ENCODE measurements around the gene NLRC5.

The NLRC5 gene, protein sequence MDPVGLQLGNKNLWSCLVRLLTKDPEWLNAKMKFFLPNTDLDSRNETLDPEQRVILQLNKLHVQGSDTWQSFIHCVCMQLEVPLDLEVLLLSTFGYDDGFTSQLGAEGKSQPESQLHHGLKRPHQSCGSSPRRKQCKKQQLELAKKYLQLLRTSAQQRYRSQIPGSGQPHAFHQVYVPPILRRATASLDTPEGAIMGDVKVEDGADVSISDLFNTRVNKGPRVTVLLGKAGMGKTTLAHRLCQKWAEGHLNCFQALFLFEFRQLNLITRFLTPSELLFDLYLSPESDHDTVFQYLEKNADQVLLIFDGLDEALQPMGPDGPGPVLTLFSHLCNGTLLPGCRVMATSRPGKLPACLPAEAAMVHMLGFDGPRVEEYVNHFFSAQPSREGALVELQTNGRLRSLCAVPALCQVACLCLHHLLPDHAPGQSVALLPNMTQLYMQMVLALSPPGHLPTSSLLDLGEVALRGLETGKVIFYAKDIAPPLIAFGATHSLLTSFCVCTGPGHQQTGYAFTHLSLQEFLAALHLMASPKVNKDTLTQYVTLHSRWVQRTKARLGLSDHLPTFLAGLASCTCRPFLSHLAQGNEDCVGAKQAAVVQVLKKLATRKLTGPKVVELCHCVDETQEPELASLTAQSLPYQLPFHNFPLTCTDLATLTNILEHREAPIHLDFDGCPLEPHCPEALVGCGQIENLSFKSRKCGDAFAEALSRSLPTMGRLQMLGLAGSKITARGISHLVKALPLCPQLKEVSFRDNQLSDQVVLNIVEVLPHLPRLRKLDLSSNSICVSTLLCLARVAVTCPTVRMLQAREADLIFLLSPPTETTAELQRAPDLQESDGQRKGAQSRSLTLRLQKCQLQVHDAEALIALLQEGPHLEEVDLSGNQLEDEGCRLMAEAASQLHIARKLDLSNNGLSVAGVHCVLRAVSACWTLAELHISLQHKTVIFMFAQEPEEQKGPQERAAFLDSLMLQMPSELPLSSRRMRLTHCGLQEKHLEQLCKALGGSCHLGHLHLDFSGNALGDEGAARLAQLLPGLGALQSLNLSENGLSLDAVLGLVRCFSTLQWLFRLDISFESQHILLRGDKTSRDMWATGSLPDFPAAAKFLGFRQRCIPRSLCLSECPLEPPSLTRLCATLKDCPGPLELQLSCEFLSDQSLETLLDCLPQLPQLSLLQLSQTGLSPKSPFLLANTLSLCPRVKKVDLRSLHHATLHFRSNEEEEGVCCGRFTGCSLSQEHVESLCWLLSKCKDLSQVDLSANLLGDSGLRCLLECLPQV (N-terminal part only)

DNA sequence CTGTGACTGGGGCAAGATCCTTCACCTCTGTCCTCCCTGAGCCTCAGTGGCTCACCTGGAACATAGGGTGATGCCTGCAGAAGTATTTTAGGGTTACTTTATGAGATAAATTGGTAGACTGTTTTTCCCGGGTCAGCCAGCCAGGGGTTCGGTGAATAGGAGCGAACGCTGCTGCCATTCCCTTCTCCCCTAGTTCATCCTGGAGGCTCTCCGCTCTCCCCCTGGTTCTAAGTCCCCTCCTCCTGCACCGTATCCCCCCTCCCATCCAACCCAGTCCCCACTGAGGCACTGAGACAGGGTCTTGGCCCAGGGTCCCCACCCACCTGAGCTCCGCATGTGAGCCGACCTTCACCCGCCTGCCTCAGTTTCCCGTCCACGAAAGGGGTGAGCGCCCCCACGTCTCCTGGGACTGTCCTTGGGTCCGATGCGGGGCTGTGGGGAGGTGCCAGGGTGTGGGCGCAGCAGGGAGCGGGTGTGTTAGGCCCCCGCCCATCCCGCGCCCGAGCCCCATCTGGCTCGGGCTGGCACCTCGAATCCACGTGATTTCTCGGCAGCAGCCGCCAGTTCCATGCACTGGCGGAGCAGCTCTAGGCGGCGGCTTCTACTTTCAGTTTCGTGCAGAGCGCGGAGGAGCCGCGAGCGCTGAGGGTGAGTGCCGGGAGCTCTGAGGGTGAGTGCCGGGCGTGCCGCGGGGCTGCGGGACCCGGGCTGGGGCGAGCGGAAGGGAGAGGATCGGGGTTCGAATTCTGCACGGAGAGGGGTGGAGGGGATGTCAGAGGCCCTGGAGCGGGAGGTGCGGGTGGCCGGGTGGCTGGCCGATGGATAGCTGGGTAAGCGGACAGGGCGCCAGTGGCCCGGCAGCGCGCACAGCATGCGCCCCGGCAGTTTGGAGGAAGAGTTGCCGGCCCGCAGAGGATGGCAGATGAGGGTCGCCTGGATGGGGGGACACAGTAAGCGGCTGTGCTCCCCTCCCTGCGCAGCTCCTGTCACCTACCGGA lies at the start of gene NLRC5:
Gene NLRC5, plus strand, starts transcription at position 610 of the 998 bp plus-strand sequence. CDS start 31,156 bp downstream, outside the sequence.
- peak; percentile 89 for DNase-seq (ENCODE audit: low read depth)

DNA sequence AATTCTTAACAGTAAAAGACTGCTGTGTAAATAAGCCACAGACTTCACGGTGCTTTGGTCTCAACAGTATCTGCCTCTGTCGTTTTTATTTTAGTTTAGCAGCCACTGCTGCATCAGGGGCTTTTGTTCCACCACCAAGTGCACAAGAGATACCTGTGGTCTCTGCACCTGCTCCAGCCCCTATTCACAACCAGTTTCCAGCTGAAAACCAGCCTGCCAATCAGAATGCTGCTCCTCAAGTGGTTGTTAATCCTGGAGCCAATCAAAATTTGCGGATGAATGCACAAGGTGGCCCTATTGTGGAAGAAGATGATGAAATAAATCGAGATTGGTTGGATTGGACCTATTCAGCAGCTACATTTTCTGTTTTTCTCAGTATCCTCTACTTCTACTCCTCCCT lies 49.6 kb upstream of the NLRC5 start:
- DNase-seq (ENCODE audit: low read depth), result no peak

DNA sequence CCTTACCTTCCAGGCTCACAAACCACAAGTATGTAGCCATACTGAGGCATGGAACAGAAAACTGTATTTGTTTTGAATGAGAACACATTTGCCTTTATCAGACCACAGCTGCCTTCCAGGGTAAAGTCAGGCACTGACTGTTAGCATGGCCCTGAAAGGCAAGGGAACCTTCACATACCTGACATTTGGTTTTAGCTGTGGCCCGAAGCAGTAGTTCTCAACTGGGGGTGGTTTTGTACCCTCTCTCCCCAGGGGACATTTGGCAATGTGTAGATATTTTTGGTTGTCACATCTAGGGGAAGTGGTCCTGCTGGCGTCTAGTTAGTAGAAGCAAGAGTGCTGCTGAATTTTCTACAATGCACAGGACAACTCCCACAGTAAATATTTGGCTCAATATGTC lies 48.3 kb upstream of the NLRC5 start:
- no peak for DNase-seq (ENCODE audit: low read depth)

DNA sequence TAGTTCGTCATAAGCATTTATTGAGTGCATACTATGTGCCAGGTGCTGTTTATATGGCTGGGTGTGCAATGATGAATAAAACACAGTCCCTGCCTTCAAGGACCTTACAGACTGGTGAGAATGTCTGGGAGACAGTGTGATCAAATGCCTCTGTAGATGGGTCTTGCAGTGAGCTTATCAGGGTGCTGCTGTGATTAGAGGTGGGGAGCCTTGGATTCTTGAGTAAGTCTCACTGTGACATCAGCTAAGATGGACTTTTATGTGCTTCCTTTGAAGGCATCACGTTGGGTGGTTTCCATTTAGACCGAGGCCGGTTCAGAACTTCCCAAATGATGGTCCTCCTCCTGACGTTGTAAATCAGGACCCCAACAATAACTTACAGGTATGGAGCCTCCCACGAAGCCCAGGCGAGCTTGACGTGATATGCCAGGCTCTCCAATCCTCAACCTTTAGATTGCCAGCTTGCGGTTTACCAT lies 47.5 kb upstream of the NLRC5 start:
- DNase-seq (ENCODE audit: low read depth), result no peak

DNA sequence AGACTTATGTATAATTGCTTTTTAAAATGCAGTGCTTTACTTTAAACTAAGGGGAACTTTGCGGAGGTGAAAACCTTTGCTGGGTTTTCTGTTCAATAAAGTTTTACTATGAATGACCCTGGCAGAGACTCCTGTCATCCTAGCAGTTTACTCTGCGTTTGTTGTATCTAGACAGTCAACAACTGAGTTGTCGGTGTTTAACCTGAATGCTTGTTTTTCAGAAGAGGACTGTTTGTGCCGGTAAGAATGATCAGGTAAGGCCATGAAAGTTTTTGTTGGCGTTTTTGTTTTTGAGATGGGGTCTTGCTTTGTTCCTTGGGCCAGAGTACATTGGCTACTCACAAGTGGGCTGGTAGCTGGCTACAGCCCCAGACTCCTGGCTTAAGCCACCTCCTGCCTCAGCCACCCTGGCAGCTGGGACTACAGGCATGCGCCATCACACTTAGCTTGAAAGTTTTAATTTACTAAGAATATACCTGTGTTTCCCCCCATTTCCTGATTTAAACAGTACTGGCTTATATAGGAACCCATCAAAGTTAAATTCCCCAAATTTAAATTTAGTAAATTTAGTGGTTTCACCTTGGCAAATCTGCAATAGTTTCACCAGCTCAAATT lies 45.5 kb upstream of the NLRC5 start:
- no peak for DNase-seq (ENCODE audit: low read depth)

DNA sequence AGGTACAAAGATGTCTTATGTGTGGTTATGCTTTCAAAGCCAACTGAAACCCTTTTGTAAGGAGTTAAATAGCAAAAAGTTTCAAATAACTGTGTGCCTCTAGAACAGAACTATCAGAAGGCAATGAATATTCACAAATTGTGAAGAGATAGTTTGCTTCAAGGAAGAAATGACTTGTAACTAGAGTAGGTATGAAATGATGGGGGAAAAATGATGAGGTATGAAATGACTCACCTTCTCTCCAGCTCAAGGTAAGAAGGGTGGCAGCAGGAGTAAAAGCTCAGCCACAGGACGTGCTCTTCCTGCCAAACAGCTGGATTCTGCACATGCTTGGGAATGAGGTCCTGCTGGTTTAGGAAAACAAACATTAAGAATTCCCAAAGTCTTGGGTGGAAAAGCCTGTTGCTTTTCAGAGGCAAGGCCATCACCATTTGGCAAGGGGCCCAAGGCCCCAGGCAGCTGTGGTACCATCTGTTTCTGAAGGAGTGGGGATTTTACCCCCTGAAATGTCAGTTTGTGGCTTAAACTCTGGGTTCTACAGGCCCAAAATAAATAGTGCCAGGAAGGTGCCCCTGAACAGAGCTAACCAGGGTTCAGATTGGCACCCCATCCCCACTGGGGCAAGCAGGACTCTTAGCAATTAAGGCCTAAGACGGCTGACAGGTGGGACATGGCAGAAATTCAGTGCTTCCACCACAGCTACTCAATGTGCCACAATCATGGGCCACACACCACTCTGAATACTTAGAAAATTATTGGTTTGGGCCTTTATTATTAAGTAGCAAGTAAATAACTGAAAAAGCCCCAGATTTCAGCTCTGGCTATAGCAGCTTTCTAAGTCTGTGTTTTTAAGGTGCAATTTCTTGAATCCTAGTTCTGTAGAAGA lies 44.2 kb upstream of the NLRC5 start:
- DNase-seq (ENCODE audit: low read depth), result peak; percentile 27

DNA sequence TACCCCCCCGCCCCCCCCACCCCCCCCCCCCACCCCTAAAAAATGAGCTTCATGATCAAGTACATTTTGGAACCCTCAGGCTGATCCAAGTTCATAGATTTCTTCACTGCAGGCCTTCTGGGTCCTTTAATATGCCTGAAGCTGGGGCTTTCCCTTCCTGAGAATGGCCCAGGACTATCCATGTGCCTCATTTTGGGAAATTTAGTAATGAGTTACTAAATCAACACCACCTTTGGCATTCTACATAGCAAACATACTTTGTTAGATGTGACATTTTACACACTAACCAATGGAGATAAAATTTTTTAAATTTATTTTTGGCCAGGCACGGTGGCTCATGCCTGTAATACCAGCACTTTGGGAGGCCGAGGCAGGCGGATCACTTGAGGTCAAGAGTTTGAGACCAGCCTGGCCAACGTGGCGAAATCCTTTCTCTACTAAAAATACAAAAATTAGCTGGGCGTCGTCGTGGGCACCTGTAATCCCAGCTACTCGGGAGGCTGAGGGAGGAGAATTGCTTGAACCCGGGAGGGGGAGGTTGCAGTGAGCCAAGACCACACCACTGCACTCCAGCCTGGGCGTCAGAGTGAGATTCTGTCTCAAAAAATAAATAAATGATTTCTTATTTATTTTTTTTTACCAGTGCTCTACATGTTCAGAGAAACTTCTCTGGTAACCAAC lies 43.4 kb upstream of the NLRC5 start:
- no peak for DNase-seq (ENCODE audit: low read depth)

DNA sequence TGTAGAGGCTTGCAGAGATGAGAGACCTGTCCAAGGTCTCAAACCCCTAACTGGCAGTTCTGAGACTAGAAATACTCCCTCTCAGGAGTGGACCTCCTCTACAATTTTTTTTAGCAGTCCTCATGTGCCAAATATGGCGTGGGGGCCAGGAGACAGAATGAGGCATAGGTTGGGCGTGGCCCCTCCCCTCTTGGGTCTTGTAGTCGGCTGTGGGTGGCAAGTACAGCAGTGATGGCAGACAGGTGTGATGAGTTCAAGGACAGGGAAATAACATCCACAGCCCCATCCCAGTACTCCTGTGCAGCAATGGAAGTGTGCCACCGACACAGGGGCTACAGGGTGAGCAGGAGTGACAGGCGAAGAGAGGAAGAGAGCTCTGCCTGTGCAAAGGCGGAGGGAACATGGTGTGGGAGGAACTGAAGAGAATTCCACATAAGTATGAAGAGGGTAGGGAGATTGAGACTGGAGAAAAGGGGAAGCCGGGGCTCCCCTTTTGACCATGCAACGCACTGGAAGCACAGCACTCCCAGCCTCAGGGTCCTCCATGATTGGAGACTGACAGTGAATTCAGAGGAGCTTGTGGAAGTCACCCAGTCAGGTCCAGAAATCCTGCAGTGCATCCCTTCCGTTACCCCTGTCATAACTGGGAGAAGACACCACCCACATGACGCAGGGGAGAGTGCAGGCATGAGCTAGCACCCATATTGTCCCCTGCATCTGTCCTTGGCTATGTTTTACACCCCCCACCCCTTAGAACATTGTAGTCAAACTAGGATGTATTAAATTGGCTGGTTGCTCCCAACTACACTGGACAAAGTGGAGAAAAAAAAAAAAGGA lies 42.4 kb upstream of the NLRC5 start:
- no peak for DNase-seq (ENCODE audit: low read depth)

DNA sequence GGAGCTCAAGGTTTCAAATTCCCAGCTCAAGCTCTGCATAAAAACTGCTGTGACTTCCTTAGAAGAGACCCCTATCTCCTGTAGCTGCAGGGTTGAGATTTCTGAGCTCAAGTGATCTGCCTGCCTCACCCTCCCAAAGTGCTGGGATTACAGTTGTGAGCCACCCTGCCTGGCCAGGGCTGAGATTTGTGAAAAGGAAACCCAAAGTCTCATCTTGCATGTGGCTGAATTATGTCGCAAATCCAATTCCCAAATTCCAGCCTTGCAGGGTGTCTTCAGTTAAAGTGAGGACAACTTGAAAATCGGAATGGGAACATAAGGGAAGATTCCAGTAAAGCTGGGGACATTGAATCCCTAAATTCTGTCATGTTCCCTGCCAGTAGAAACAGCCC lies 41.8 kb upstream of the NLRC5 start:
- DNase-seq (ENCODE audit: low read depth), result no peak

DNA sequence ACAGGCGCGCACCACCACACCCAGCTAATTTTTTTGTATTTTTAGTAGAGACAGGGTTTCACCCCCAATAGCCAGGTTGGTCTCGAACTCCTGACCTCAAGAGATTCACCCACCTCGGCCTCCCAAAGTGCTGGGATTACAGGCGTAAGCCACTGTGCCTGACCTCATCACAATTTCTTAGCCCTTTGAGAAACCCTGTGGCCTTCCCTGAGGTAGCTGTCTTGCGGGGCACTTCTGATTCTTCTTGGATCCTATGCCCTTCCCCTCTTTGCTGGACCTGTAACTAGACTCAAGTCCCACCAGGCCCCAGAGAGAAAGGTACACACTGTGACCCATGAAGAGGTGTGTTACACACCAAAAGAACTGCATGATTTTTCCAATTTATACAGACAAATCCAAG lies 41.1 kb upstream of the NLRC5 start:
- no peak for DNase-seq (ENCODE audit: low read depth)

DNA sequence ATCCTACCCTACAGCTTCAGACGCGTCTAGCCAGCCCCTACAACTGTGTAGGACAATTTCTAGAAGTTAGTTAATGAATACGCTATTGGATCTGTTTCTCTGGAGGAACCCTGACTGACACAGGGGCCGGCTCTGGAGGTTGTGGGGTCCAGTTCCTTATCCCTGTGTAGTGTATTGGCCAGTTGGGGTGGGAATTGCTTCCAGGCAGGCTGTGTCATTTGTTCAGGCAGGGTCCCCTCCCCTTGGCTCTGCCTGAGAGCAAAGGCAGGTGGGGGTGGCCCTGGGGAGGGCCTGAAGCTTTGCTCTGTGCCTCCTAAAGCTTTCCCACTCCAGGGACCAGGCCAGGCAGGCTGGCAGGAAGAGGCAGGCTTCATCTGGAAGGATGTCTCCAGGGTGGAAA lies 39.3 kb upstream of the NLRC5 start:
- DNase-seq (ENCODE audit: low read depth), result no peak

DNA sequence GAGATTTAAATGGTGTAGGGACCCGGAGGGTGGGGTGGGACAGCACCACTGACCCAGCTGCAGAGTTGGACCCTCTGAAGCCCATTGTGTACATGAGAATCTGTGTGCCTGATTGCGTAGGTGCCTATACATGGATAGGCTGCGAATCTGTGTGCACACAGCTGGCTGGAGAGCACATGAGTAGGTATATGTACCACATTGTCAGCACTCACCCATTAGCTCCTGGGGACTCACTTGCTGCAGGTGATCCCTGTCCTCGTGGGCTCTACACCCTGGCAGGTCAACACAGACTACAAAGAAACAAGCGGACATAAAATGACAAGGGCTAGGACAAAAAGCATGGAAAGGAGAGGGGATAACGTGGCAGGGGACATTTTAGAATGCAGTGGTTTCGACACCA lies 38.9 kb upstream of the NLRC5 start:
- DNase-seq (ENCODE audit: low read depth), result no peak

DNA sequence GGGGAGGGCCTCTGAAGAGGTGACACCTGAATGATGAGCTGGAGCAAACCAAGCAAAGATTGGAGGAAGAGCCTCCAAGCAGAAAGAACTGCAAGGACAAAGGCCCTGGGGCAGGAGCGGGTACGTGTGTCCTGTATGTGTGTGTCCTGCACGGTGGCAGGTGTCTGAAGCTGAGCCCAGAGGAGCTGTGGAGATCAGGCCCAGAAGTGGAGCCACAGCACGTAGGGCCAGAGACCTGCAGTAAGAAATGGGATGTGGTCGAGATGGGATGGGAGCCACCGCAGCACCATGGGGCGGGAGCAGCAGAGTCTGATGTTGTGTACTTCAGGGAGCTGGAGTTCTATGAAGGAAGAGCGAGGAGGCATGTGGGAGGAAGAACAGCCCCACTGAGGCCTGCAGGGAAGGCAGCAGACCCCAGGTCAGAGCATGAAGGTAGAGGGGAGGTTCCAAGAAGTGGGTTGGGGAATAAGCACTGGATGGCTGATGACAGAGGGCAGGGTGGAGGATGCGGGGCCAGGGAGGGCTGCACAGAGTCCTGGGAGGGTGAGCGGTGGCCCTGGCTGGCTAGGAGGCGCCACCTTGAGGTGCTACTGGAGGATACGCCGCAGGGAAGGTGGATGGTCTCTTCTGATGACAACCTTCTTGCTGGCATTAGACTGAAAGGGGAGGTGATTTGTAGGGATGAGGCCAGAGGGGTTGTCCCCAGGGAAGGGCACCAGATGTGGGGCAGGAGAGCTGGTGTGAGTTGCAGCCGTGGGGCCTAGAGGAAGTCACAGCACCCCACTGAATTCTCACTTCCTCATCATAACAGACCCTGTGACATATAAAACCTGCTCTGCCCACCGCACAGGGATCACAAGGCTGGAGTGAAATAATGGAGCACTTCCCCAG lies 38.2 kb upstream of the NLRC5 start:
- DNase-seq (ENCODE audit: low read depth), result peak; percentile 59

DNA sequence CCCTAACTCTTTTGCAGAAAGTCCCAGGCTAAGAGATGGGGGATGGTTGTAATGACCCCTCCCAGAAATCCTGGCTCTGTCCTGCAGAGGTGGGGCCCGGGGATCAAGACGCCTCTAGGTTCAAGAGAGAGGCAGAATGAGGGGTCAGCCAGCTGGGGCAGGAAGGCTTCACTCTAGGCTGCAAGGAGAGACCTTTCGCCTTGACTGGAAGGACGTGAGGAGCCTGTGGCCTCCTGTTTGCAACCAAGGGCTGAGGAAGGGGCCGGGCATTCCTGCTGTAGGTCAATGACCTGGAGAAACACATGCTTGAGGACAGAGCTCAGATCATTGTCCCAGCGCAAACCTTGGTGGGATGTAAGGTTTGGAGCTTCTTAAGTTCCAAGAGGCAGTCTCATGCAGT lies 36.4 kb upstream of the NLRC5 start:
- no peak for DNase-seq (ENCODE audit: low read depth)

DNA sequence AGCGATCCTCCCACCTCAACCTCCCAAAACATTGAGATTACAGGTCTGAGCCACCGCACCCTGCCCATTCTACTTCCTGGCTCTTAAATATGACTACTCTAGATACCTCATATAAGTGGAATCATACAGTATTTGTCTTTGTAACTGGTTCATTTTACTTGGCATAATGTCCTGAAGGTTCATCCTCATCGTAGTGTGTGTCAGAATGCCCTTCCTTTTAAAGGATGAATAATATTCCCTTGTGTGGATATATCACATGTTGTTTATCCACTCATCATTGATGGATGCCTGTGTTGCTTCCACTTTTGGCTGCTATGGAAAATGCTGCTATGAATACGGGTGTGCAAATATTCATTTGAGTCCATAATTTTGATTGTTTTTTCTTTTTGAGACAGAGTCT lies 33.3 kb upstream of the NLRC5 start:
- no peak for DNase-seq (ENCODE audit: low read depth)

DNA sequence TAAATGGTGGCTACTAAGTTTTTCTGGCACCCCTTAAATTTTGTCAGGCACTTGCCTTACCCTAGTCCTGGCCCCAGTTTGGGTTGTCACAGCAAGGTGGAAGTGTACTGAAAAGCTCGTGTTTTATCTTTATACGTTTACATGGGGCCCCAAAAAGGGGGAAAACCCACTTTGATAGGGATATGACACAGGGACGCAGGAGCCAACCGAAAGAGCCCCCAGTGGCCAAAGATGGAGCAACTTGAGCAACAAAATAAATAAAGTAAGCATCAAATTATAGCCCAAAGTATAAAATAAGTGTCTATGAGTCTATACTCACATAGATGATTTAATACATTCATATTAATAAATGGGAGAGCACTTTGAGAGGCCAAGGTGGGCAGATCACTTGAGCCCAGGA lies 32.6 kb upstream of the NLRC5 start:
- DNase-seq (ENCODE audit: low read depth), result no peak

DNA sequence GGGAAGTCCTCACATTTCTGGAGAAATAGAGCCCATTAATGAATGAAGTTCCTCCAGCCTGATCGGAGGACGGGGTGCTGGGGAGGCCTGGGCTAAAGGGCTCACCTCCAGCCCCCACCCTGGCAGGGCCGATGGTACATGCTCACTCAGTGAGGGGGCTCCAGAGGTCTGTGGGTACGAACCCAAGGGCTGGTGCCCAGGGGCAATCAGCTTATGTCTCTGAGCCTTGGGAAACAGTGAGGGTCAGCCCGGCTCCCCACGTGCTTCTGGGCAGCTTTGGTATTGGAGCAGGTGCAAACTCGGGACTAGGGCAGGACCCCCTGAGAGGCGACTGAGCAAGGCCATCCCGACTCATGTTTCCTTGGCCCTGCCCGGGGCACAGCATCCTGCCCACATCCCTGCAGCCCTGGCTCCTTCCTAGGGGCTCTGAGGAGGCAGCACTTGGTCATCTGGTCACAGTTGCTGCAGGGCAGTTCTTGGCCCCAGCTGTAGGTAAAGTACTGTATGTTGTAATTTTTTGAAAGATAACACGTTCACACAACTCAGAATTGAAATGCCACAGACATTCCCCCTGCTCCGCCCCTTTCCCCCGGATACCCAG lies 28.6 kb upstream of the NLRC5 start:
- DNase-seq (ENCODE audit: low read depth), result no peak
